K562 (cell line): Measurements from ENCODE around the gene RHD. TPM values are rescaled to one million over a fixed set of nuclear protein-coding genes. Genes with fewer than 3 reads are reported as not detected.
"Not testable (repeated sequence)": the region's sequence is repeated elsewhere in the genome, so short reads cannot be mapped to it uniquely, and the experiment has no call there.

Experiments used
- ARID1B ChIP-seq: fragments of 450-650 bp; IDR thresholded peaks from 2 replicates; pipeline ENCODE4 v1.6.1; 2016; ENCODE audit warnings: antibody characterized with exemption, mild to moderate bottlenecking, inconsistent platforms
- BHLHE40 ChIP-seq: IDR thresholded peaks from 2 replicates; pipeline ENCODE4 v1.6.1; 2011; ENCODE audit warnings: low read length, improper control_type of control experiment
- ETV5 ChIP-seq: sonication (generic); formaldehyde crosslinking; IDR thresholded peaks from 2 replicates; pipeline ENCODE4 v1.4.0; 2020; ENCODE audit warnings: low read depth, mild to moderate bottlenecking, missing genetic modification reagents
- FOXM1 ChIP-seq, 2 experiments: fragments of 450-650 bp in 1 of 2; sonication (generic) in 1 of 2; formaldehyde crosslinking in 1 of 2; IDR thresholded peaks; 2 replicates each; pipeline versions ENCODE4 v1.6.1 to v1.9.0; 2017 to 2022; ENCODE audit warnings: low read depth in 2 of 2, mild to moderate bottlenecking in 2 of 2, missing genetic modification reagents in 1 of 2, moderate library complexity in 1 of 2
- MAFG ChIP-seq: fragments of 450-650 bp; conservative IDR thresholded peaks from 2 replicates; pipeline ENCODE4 v1.6.1; 2016; ENCODE audit warnings: missing genetic modification characterization, missing compliant biosample characterization
- NCOA4 ChIP-seq: fragments of 450-650 bp; IDR thresholded peaks from 2 replicates; pipeline ENCODE4 v1.6.1; 2018; ENCODE audit warnings: mild to moderate bottlenecking; ENCODE audit not compliant: partially characterized antibody
- NFE2 ChIP-seq: IDR thresholded peaks from 2 replicates; pipeline ENCODE4 v1.6.1; 2014; ENCODE audit warnings: antibody characterized with exemption, low read depth
- NFIC ChIP-seq: fragments of 450-650 bp; IDR thresholded peaks from 2 replicates; pipeline ENCODE4 v1.6.1; 2017; ENCODE audit warnings: mild to moderate bottlenecking, inconsistent platforms
- NONO ChIP-seq, 2 experiments: fragments of 200-400 bp in 1 of 2; fragments of 450-650 bp in 1 of 2; formaldehyde crosslinking in 1 of 2; IDR thresholded peaks; 2 replicates each; pipeline ENCODE4 v1.6.1; 2017; ENCODE audit warnings: low read depth in 2 of 2, mild to moderate bottlenecking in 2 of 2, moderate library complexity in 2 of 2, low read length in 1 of 2
- PHB2 ChIP-seq: fragments of 450-650 bp; IDR thresholded peaks from 2 replicates; pipeline ENCODE4 v1.6.1; 2017; ENCODE audit warnings: low read depth
- STAT5A ChIP-seq: IDR thresholded peaks from 2 replicates; pipeline ENCODE4 v1.6.1; 2012; ENCODE audit warnings: low read length, inconsistent platforms, borderline replicate concordance
- TCF3 ChIP-seq: sonication (generic); formaldehyde crosslinking; IDR thresholded peaks from 2 replicates; pipeline ENCODE4 v1.4.0; 2020; ENCODE audit warnings: mild to moderate bottlenecking, missing genetic modification reagents
- TEAD4 ChIP-seq, 2 experiments: sonication (generic) in 1 of 2; formaldehyde crosslinking in 1 of 2; IDR thresholded peaks; 2 replicates each; pipeline versions ENCODE4 v1.6.1 to v1.8.0; 2012 to 2022; ENCODE audit warnings: borderline replicate concordance in 1 of 2, inconsistent platforms in 1 of 2, low read length in 1 of 2, mild to moderate bottlenecking in 1 of 2, missing genetic modification reagents in 1 of 2
- ZNF318 ChIP-seq, 2 experiments: fragments of 450-650 bp; IDR thresholded peaks; 2 replicates each; pipeline ENCODE4 v1.6.1; 2016; ENCODE audit warnings: mild to moderate bottlenecking in 2 of 2, borderline replicate concordance in 1 of 2, low read depth in 1 of 2, moderate library complexity in 1 of 2
- ZNF592 ChIP-seq: fragments of 450-650 bp; IDR thresholded peaks from 2 replicates; pipeline ENCODE4 v1.6.1; 2017; ENCODE audit warnings: antibody characterized with exemption, mild to moderate bottlenecking
- polyA plus RNA-seq, 8 experiments: library from polyadenylated mRNA; depleted of rRNA in 4 of 8; stranded (reverse) in 5 of 8; unstranded in 3 of 8; fragments of >200 nt; fragmentation: Nextera tagmentation in 2 of 8; fragmentation: Illumina TruSeq in 1 of 8; extraction: Ambion mirVana in 2 of 8; extraction: Trizol in 1 of 8; gene quantifications; 2 replicates each; pipeline versions ENCODE4 v1.2.1 to v1.2.3, GENCODE V29; 2011 to 2014; ENCODE audit warnings: inconsistent platforms in 1 of 8, missing spikeins in 1 of 8
- total RNA-seq, 7 experiments: library from RNA; depleted of rRNA in 6 of 7; stranded (reverse); fragments of >200 nt in 6 of 7; fragmentation: Illumina TruSeq in 2 of 7; extraction: Trizol in 2 of 7; gene quantifications; 2 replicates each; pipeline versions ENCODE4 v1.2.1 to v1.2.3, GENCODE V29; 2011 to 2021; ENCODE audit warnings: low replicate concordance in 1 of 7

The RHD gene
- total and polyA plus RNA-seq, 9 of the 15 experiments (the other 6 are each of a cell fraction or from before 2014, with no cell fraction given), result 8.8 to 32.4 (median 15.0) TPM

- TF ChIP-seq ZNF318 (IDR thresholded peaks at IDR 0.05; ENCODE audit: borderline replicate concordance in 1 of 2, low read depth in 1 of 2) (0 out of 4 replicates have a peak, but pooled peaks of 1 of the 2 experiments have one; percentile 53), STAT5A (peak; percentile 69), NFIC (peak; percentile 95), FOXM1 (IDR thresholded peaks at IDR 0.05; ENCODE audit: low read depth) (peak; percentile 86), NONO (IDR thresholded peaks at IDR 0.05; ENCODE audit: low read depth in 2 of 2, low read length in 1 of 2) (0 out of 4 replicates have a peak, but pooled peaks of 1 of the 2 experiments have one; percentile 69), BHLHE40 (peak; percentile 43; the same call in 1 of the 2 replicates), PHB2 (peak; percentile 85), NFE2 (peak; percentile 62), ZNF592 (peak; percentile 48; the same call in 1 of the 2 replicates), TEAD4 (IDR thresholded peaks at IDR 0.05; ENCODE audit: low read length) (peak; percentile 86), MAFG (0 out of 2 replicates have a peak, but pooled peaks have one; percentile 11), ETV5 (0 out of 2 replicates have a peak, but pooled peaks have one; percentile 42), TCF3 (CRISPR knock-in tag) (peak; percentile 91), ARID1B (peak; percentile 97), NCOA4 (peak; percentile 26)
- not testable (repeated sequence) for TF ChIP-seq FOXM1 (CRISPR knock-in tag; IDR thresholded peaks at IDR 0.05; ENCODE audit: low read depth); TEAD4 (CRISPR knock-in tag; IDR thresholded peaks at IDR 0.05; ENCODE audit: borderline replicate concordance)
Observed at GRCh38 chr1:25279693-25280111, 7.4 kb downstream of the RHD start (continued).
